Hepatocyte (in vitro differentiated cells): ENCODE results near the gene OSBPL10. TPM values are rescaled to one million over a fixed set of nuclear protein-coding genes. Genes with fewer than 3 reads are reported as not detected.

Experiments used
- DNase-seq: peaks from one replicate; pipeline ENCODE4 v3.0.0-alpha.2; 2016; ENCODE audit warnings: low spot score
- H2AFZ ChIP-seq: fragments of 200-600 bp; sonication (generic); 2 replicates; pipeline ENCODE4 v1.6.0; 2016; ENCODE audit warnings: antibody characterized with exemption, mild to moderate bottlenecking
- H3K27ac ChIP-seq: fragments of 200-600 bp; sonication (generic); 2 replicates; pipeline ENCODE4 v1.5.1; 2016; ENCODE audit warnings: mild to moderate bottlenecking
- H3K27me3 ChIP-seq: fragments of 200-600 bp; sonication (generic); 2 replicates; pipeline ENCODE4 v1.6.1; 2016
- H3K36me3 ChIP-seq: fragments of 200-600 bp; sonication (generic); replicated peaks from 2 replicates; pipeline ENCODE4 v1.5.1; 2016; ENCODE audit warnings: low read depth; ENCODE audit not compliant: insufficient read depth
- H3K4me1 ChIP-seq: fragments of 200-600 bp; sonication (generic); 2 replicates; pipeline ENCODE4 v1.5.1; 2016; ENCODE audit warnings: mild to moderate bottlenecking, moderate library complexity; ENCODE audit not compliant: insufficient read depth
- H3K4me2 ChIP-seq: fragments of 200-600 bp; sonication (generic); 2 replicates; pipeline ENCODE4 v1.6.0; 2016
- H3K4me3 ChIP-seq: fragments of 200-600 bp; sonication (generic); 2 replicates; pipeline ENCODE4 v1.5.1; 2016; ENCODE audit warnings: mild to moderate bottlenecking
- H3K79me2 ChIP-seq: fragments of 200-600 bp; sonication (generic); 2 replicates; pipeline ENCODE4 v1.6.0; 2017; ENCODE audit warnings: mild to moderate bottlenecking
- H3K9me2 ChIP-seq: fragments of 200-600 bp; sonication (generic); replicated peaks from 2 replicates; pipeline ENCODE4 v1.6.0; 2017; ENCODE audit warnings: mild to moderate bottlenecking; ENCODE audit not compliant: insufficient read depth
- H3K9me3 ChIP-seq: fragments of 200-600 bp; sonication (generic); 2 replicates; pipeline ENCODE4 v1.5.1; 2016; ENCODE audit warnings: low read depth, mild to moderate bottlenecking
- H4K20me1 ChIP-seq: fragments of 200-600 bp; sonication (generic); 2 replicates; pipeline ENCODE4 v1.6.0; 2016; ENCODE audit warnings: mild to moderate bottlenecking; ENCODE audit not compliant: insufficient read depth, poor library complexity, severe bottlenecking
- EZH2 ChIP-seq: fragments of 200-600 bp; sonication (generic); IDR thresholded peaks from 2 replicates; pipeline ENCODE4 v1.6.1; 2016; ENCODE audit warnings: antibody characterized with exemption, mild to moderate bottlenecking, borderline replicate concordance
- EZH2phosphoT487 ChIP-seq: fragments of 200-600 bp; sonication (generic); IDR thresholded peaks from one replicate; pipeline ENCODE4 v1.6.1; 2018; ENCODE audit warnings: antibody characterized with exemption, mild to moderate bottlenecking, low read depth, moderate library complexity; ENCODE audit not compliant: unreplicated experiment, severe bottlenecking
- WGBS: methylation state at CpG from one replicate; pipeline ENCODE4 v1.1.6; 2016; ENCODE audit warnings: low lambda C conversion rate; ENCODE audit errors: missing lambda C conversion rate; 5-methylcytosine and 5-hydroxymethylcytosine counted together
- polyA plus RNA-seq: library from polyadenylated mRNA; unstranded; fragments of >200 nt; fragmentation: Nextera tagmentation; extraction: Ambion mirVana; gene quantifications from 2 replicates; pipeline ENCODE4 v1.2.1, GENCODE V29; 2016
- total RNA-seq: library from RNA; depleted of rRNA; stranded (reverse); fragments of >200 nt; gene quantifications from 2 replicates; pipeline ENCODE4 v1.2.3, GENCODE V29; 2014
- TF ChIP-seq, protein P1 (sequence below): fragments of 200-600 bp; sonication (generic); IDR thresholded peaks from 2 replicates; pipeline ENCODE4 v1.5.1; 2016; ENCODE audit warnings: antibody characterized with exemption, mild to moderate bottlenecking; ENCODE audit not compliant: poor library complexity

OSBPL10 gene
- total and polyA plus RNA-seq, 2 experiments from 2014 or later, result 18.2 to 32.8 TPM

DNA sequence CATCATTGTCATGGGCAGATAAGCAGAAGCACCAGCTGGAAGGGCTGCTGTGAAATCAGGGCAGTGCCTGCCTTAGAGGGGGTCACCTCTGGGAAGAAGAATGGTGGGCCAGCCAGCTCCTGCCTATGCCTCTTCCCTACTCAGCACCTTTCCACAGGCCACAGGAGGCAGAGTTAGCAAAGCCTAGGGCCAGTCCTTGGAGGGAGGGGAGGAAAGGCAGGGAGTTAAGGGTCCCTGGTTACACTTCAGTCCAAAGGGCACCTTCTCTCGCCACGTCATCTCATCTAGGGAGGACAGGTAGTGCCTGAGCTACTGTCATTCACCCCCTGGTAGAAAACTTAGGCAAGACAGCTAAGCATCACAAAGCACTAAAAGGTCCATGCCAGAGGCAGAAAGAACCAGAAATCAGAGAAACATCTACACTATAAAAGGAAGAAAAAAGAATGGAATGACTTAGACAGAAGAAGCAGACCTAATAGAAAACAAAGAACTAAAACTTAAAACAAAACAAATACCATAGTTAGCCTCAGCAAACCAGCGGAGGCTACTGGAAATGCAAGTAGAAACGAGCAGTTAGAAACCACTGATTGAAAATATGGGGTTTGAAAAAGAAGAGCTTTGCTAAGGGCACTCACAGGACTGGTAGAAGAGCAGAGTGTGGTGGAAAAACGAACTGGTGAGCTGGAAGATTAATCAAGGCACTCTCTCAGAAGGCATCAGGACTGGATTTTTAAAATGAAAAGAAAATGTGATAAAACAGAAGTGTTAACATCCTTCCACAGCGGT lies 84.2 kb downstream of the OSBPL10 start:
- Histone ChIP-seq H3K9me2 (no peaks in the 10 kb centered on the region), H4K20me1 (no peaks in the 10 kb centered on the region), H2AFZ (no peak overlapping the region), H3K36me3 (no peaks in the 10 kb centered on the region), H3K27ac (no peak overlapping the region), H3K9me3 (no peaks in the 10 kb centered on the region), H3K4me2 (no peak overlapping the region), H3K79me2 (peaks cover 46% of the 10 kb centered on the region), H3K4me3 (no peak overlapping the region), H3K27me3 (no peaks in the 10 kb centered on the region), H3K4me1 (peaks cover 11% of the 10 kb centered on the region)
- WGBS, result 59% methylated on average over 6 of the region's 6 CpGs
- DNase-seq, result no peak
- TF ChIP-seq EZH2 (no peak), EZH2phosphoT487 (no peak)
- TF ChIP-seq, protein P1, sequence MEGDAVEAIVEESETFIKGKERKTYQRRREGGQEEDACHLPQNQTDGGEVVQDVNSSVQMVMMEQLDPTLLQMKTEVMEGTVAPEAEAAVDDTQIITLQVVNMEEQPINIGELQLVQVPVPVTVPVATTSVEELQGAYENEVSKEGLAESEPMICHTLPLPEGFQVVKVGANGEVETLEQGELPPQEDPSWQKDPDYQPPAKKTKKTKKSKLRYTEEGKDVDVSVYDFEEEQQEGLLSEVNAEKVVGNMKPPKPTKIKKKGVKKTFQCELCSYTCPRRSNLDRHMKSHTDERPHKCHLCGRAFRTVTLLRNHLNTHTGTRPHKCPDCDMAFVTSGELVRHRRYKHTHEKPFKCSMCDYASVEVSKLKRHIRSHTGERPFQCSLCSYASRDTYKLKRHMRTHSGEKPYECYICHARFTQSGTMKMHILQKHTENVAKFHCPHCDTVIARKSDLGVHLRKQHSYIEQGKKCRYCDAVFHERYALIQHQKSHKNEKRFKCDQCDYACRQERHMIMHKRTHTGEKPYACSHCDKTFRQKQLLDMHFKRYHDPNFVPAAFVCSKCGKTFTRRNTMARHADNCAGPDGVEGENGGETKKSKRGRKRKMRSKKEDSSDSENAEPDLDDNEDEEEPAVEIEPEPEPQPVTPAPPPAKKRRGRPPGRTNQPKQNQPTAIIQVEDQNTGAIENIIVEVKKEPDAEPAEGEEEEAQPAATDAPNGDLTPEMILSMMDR, result no peak

DNA sequence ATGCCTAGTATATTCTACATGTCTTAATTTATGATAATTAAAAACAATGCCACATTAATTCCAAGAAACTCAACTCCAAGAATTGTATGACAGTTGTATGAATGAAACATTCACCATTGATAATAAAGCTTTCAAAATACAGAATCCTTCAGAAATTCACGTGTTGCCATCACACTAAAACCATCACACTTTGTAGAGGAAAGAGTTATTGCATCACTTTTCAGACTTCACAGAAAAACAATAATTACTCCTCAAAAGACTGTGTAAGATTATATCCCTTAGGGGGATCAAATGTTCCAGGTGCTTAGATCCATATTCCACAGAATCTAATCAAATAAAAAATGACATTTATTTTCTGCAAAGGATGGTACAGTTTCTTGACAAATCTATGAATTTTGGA lies 85.0 kb downstream of the OSBPL10 start:
- Histone ChIP-seq H3K36me3 (no peaks in the 10 kb centered on the region), H4K20me1 (no peaks in the 10 kb centered on the region), H3K4me3 (no peak overlapping the region), H3K27ac (no peak overlapping the region), H3K79me2 (peaks cover 47% of the 10 kb centered on the region), H2AFZ (no peak overlapping the region), H3K9me2 (no peaks in the 10 kb centered on the region), H3K9me3 (no peaks in the 10 kb centered on the region), H3K4me2 (no peak overlapping the region), H3K4me1 (peaks cover 11% of the 10 kb centered on the region), H3K27me3 (no peaks in the 10 kb centered on the region)
- TF ChIP-seq EZH2phosphoT487 (no peak), EZH2 (no peak)
- TF ChIP-seq, protein P1, result no peak
- WGBS, result 84% methylated on average over 1 of the region's 1 CpG
- no peak for DNase-seq

DNA sequence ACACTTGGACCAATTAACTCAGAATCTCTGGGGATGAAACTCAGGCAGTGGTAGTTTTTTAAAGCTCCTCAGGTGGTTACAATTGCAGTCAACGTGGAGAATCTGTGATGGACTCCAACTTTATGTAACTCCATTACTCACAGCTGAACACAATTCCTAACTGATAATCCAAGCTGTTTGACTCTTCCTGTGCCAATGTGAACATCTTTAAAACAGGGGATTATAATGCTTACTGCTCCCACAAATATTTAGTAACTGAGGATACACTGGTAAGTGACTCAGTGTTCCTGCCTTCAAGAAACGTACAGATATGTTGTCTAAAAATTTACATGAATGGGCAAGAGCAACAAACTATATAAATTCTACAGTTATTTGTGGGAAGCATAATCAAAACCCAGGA lies 85.6 kb downstream of the OSBPL10 start:
- 69% methylated on average over 2 of the region's 2 CpGs for WGBS
- TF ChIP-seq, protein P1, result no peak
- TF ChIP-seq EZH2phosphoT487 (no peak), EZH2 (no peak)
- Histone ChIP-seq H3K27me3 (no peaks in the 10 kb centered on the region), H3K4me1 (peaks cover 11% of the 10 kb centered on the region), H3K27ac (no peak overlapping the region), H3K4me3 (no peak overlapping the region), H3K9me3 (no peaks in the 10 kb centered on the region), H3K36me3 (no peaks in the 10 kb centered on the region), H3K79me2 (peaks cover 52% of the 10 kb centered on the region), H2AFZ (no peak overlapping the region), H4K20me1 (no peaks in the 10 kb centered on the region), H3K9me2 (no peaks in the 10 kb centered on the region), H3K4me2 (no peak overlapping the region)
- DNase-seq, result no peak
